HTR-8/SVneo (cell line): Measurements from ENCODE around the gene FEM1A.
"Not testable (repeated sequence)": the region's sequence is repeated elsewhere in the genome, so short reads cannot be mapped to it uniquely, and the experiment has no call there.

Experiments
- DNase-seq: peaks from one replicate; pipeline ENCODE4 v3.0.0; 2011; ENCODE audit warnings: low spot score, mixed read lengths; ENCODE audit not compliant: insufficient read length
- FAIRE-seq: peaks from 2 replicates; lab custom pipeline; 2011; peaks lifted over from hg19 to GRCh38; lab: Jason Lieb, UNC

Gene FEM1A

GRCh38 chr19:4844348-4845179, 53.0 kb downstream of the FEM1A start:
- FAIRE-seq = no peak
- DNase-seq = no peak

- not testable (repeated sequence) for DNase-seq, FAIRE-seq
Measured at GRCh38 chr19:4845975-4846374, 54.4 kb downstream of the FEM1A start.

GRCh38 chr19:4847190-4847973, 55.8 kb downstream of the FEM1A start:
- FAIRE-seq = no peak
- DNase-seq = no peak

GRCh38 chr19:4849019-4849418, 57.5 kb downstream of the FEM1A start:
- FAIRE-seq (no peak), DNase-seq (no peak)
